SU-DHL-6 (cell line): ENCODE measurements around the gene SOX18.

Experiments
- H2AFZ ChIP-seq: fragments of 200-600 bp; sonication (generic); 2 replicates; pipeline ENCODE4 v1.6.1; 2014; ENCODE audit warnings: low read depth, mild to moderate bottlenecking, moderate library complexity, mixed read lengths, antibody characterized with exemption, low read length; ENCODE audit not compliant: severe bottlenecking
- H3F3A ChIP-seq: fragments of 200-600 bp; shearing (Covaris generic); 2 replicates; pipeline ENCODE4 v1.6.0; 2016; ENCODE audit warnings: antibody characterized with exemption, mild to moderate bottlenecking; ENCODE audit not compliant: insufficient read depth
- H3K27ac ChIP-seq: fragments of 200-600 bp; sonication (generic); 2 replicates; pipeline ENCODE4 v1.5.1; 2016; ENCODE audit warnings: low read depth, mild to moderate bottlenecking, low read length, moderate library complexity, mixed read lengths
- H3K27me3 ChIP-seq: fragments of 200-600 bp; sonication (generic), shearing (Covaris generic); 2 replicates; pipeline ENCODE4 v1.6.0; 2014; ENCODE audit warnings: mild to moderate bottlenecking, low read length
- H3K36me3 ChIP-seq: fragments of 200-600 bp; sonication (generic); 2 replicates; pipeline ENCODE4 v1.6.1; 2014; ENCODE audit warnings: mild to moderate bottlenecking, low read length, mixed read lengths
- H3K4me2 ChIP-seq: fragments of 300-600, 200-600 bp; shearing (Covaris generic), sonication (generic); 2 replicates; pipeline ENCODE4 v1.6.0; 2014; ENCODE audit warnings: low read length, low read depth, mild to moderate bottlenecking; ENCODE audit not compliant: poor library complexity, severe bottlenecking
- H3K4me3 ChIP-seq: fragments of 200-600 bp; sonication (generic); 2 replicates; pipeline ENCODE4 v1.5.1; 2014; ENCODE audit warnings: antibody characterized with exemption, low read length, mild to moderate bottlenecking, mixed read lengths; ENCODE audit not compliant: insufficient read depth, poor library complexity, severe bottlenecking
- H3K79me2 ChIP-seq: fragments of 200-600 bp; sonication (generic); 2 replicates; pipeline ENCODE4 v1.6.1; 2014; ENCODE audit warnings: mild to moderate bottlenecking, low read length, moderate library complexity; ENCODE audit not compliant: insufficient read depth
- H3K9ac ChIP-seq: fragments of 200-600 bp; sonication (generic); 2 replicates; pipeline ENCODE4 v1.7.0; 2014; ENCODE audit warnings: mild to moderate bottlenecking, low read length
- H3K9me2 ChIP-seq: fragments of 200-600 bp; sonication (generic); replicated peaks from 2 replicates; pipeline ENCODE4 v1.6.1; 2014; ENCODE audit warnings: low read length; ENCODE audit not compliant: insufficient read depth
- H3K9me3 ChIP-seq: fragments of 200-600 bp; sonication (generic); 2 replicates; pipeline ENCODE4 v1.6.1; 2014; ENCODE audit warnings: low read length, mixed read lengths; ENCODE audit not compliant: insufficient read depth
- H4K20me1 ChIP-seq: fragments of 200-600 bp; sonication (generic); 2 replicates; pipeline ENCODE4 v1.6.1; 2014; ENCODE audit warnings: low read depth, mild to moderate bottlenecking, antibody characterized with exemption, low read length, moderate library complexity, mixed read lengths
- EZH2phosphoT487 ChIP-seq: fragments of 200-600 bp; sonication (generic), shearing (Covaris generic); conservative IDR thresholded peaks from 2 replicates; pipeline ENCODE4 v1.6.1; 2018; ENCODE audit warnings: mild to moderate bottlenecking, antibody characterized with exemption, low read length, moderate library complexity, mixed read lengths
- TF ChIP-seq, protein P1 (sequence below): fragments of 200-600 bp; sonication (generic); IDR thresholded peaks from one replicate; pipeline ENCODE4 v1.5.1; 2017; ENCODE audit warnings: antibody characterized with exemption, mild to moderate bottlenecking, low read length, moderate library complexity; ENCODE audit not compliant: insufficient read depth, poor library complexity, severe bottlenecking

SOX18 gene

DNA sequence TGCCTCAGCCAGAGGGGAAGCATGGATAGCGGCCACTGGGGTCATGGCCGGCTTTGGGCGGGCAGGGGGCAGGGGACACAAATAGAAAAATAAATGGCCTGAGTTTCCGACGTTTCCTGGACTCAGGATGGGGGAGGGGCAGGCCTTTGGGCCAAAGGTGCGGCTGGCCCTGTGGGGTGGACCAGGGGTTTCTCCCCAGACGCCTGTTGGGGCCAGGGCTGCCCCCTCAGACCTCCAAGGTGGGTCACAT is 7.1 kb upstream of the SOX18 start:
- H3F3A ChIP-seq: no peaks in the 10 kb centered on the region
- H3K9ac ChIP-seq: no peak overlapping the region
- H3K79me2 ChIP-seq: no peaks in the 10 kb centered on the region
- no peak overlapping the region for H3K4me2 ChIP-seq
- no peaks in the 10 kb centered on the region for H3K9me2 ChIP-seq
- H3K36me3 ChIP-seq: no peaks in the 10 kb centered on the region
- H2AFZ ChIP-seq: no peak overlapping the region
- H3K4me3 ChIP-seq: no peak overlapping the region
- no peak overlapping the region for H3K27ac ChIP-seq
- H4K20me1 ChIP-seq: no peaks in the 10 kb centered on the region
- H3K9me3 ChIP-seq: no peaks in the 10 kb centered on the region
- no peaks in the 10 kb centered on the region for H3K27me3 ChIP-seq
- TF ChIP-seq, protein P1, sequence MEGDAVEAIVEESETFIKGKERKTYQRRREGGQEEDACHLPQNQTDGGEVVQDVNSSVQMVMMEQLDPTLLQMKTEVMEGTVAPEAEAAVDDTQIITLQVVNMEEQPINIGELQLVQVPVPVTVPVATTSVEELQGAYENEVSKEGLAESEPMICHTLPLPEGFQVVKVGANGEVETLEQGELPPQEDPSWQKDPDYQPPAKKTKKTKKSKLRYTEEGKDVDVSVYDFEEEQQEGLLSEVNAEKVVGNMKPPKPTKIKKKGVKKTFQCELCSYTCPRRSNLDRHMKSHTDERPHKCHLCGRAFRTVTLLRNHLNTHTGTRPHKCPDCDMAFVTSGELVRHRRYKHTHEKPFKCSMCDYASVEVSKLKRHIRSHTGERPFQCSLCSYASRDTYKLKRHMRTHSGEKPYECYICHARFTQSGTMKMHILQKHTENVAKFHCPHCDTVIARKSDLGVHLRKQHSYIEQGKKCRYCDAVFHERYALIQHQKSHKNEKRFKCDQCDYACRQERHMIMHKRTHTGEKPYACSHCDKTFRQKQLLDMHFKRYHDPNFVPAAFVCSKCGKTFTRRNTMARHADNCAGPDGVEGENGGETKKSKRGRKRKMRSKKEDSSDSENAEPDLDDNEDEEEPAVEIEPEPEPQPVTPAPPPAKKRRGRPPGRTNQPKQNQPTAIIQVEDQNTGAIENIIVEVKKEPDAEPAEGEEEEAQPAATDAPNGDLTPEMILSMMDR: no peak
- no peak for TF ChIP-seq EZH2phosphoT487

DNA sequence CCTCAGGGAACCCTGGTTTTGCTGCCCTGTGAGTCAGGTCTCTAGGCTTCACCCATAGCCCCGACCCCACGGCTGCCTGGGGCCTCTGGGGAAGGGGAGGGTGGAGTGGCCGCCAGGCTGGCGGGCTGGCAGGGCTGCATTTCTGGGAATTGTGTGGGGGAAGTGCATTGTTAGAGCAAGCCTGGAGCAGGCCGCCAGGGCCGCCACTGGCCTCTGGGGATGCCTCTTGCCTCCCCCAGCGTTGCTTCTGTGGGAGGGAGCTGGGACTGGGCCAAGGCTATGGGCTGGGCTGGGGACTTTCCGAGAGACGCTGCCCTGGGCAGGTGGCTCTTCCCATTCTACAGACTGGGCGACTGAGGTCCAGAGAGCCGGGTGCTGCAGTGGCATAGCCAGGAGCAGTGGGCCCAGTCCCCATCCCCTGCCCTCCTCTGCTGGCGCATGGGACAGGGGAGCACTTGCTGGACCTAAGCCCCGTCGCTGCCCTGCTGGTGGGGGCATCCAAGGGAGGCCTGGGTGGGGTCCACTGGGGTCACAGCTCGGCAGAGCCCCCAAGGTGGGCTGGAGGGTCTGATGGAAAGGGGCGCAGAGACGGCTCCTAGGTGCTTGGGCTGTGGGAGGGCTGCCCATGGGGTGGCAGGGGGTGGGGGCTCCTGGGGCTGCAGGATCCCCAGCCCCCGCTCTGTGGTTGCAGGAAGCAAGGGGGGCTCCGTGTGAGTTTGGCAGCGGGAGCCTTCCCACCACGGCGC is 6.6 kb upstream of the SOX18 start:
- Histone ChIP-seq H3K79me2 (no peaks in the 10 kb centered on the region), H4K20me1 (no peaks in the 10 kb centered on the region), H3K9ac (no peak overlapping the region), H3F3A (no peaks in the 10 kb centered on the region), H3K9me2 (no peaks in the 10 kb centered on the region), H2AFZ (no peak overlapping the region), H3K9me3 (no peaks in the 10 kb centered on the region), H3K4me2 (no peak overlapping the region), H3K36me3 (no peaks in the 10 kb centered on the region), H3K27me3 (no peaks in the 10 kb centered on the region), H3K27ac (no peak overlapping the region), H3K4me3 (no peak overlapping the region)
- TF ChIP-seq, protein P1: no peak
- no peak for TF ChIP-seq EZH2phosphoT487

- H3K27me3 ChIP-seq: no peaks in the 10 kb centered on the region
- H3K79me2 ChIP-seq: no peaks in the 10 kb centered on the region
- H3K9me3 ChIP-seq: no peaks in the 10 kb centered on the region
- no peak overlapping the region for H3K9ac ChIP-seq
- H3F3A ChIP-seq: no peaks in the 10 kb centered on the region
- H2AFZ ChIP-seq: no peak overlapping the region
- no peak overlapping the region for H3K4me2 ChIP-seq
- TF ChIP-seq, protein P1: no peak
- no peak for TF ChIP-seq EZH2phosphoT487
- H4K20me1 ChIP-seq: no peaks in the 10 kb centered on the region
- H3K36me3 ChIP-seq: no peaks in the 10 kb centered on the region
- no peaks in the 10 kb centered on the region for H3K9me2 ChIP-seq
- H3K4me3 ChIP-seq: no peak overlapping the region
- no peak overlapping the region for H3K27ac ChIP-seq
Observed at GRCh38 chr20:64055396-64055892, 6.0 kb upstream of the SOX18 start.
